Measurements from ENCODE around the gene JMJD6.
A peak's percentile ranks its signal among the peaks of the same experiment; 100 is the strongest.

GRCh38 chr17:76726231-76726775 is at the start of gene JMJD6:
- peak; percentile 76 for TF ChIP-seq POLR2AphosphoS5 (IDR thresholded peaks at IDR 0.05; ENCODE audit: low read depth, low read length)
- TF ChIP-seq, protein P1, sequence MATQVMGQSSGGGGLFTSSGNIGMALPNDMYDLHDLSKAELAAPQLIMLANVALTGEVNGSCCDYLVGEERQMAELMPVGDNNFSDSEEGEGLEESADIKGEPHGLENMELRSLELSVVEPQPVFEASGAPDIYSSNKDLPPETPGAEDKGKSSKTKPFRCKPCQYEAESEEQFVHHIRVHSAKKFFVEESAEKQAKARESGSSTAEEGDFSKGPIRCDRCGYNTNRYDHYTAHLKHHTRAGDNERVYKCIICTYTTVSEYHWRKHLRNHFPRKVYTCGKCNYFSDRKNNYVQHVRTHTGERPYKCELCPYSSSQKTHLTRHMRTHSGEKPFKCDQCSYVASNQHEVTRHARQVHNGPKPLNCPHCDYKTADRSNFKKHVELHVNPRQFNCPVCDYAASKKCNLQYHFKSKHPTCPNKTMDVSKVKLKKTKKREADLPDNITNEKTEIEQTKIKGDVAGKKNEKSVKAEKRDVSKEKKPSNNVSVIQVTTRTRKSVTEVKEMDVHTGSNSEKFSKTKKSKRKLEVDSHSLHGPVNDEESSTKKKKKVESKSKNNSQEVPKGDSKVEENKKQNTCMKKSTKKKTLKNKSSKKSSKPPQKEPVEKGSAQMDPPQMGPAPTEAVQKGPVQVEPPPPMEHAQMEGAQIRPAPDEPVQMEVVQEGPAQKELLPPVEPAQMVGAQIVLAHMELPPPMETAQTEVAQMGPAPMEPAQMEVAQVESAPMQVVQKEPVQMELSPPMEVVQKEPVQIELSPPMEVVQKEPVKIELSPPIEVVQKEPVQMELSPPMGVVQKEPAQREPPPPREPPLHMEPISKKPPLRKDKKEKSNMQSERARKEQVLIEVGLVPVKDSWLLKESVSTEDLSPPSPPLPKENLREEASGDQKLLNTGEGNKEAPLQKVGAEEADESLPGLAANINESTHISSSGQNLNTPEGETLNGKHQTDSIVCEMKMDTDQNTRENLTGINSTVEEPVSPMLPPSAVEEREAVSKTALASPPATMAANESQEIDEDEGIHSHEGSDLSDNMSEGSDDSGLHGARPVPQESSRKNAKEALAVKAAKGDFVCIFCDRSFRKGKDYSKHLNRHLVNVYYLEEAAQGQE (IDR thresholded peaks at IDR 0.05; ENCODE audit: insufficient read depth in 1 of 2, low read depth in 2 of 2, low read length in 2 of 2): no peak; a peak in 1 of 4 replicates
